Right atrium auricular region (tissue), 2 donors: ENCODE data around the gene CADM2. TPM values are rescaled to one million over a fixed set of nuclear protein-coding genes. Genes with fewer than 3 reads are reported as not detected.

Experiments used
- DNase-seq: peaks from one replicate; pipeline ENCODE4 v3.0.0-alpha.2; 2019; ENCODE audit warnings: low spot score
- H3K27ac ChIP-seq, 2 donors: fragments of 200-600 bp; sonication (generic); 1 replicate in 1 of 2; 2 replicates in 1 of 2; pipeline ENCODE4 v1.5.1; 2016 to 2019
- H3K27me3 ChIP-seq, 2 donors: fragments of 200-600 bp; sonication (generic); one replicate each; pipeline versions ENCODE4 v1.5.1 to v1.6.0; 2017 to 2019
- H3K36me3 ChIP-seq: fragments of 200-600 bp; sonication (generic); one replicate; pipeline ENCODE4 v1.5.1; 2016
- H3K4me1 ChIP-seq, 2 donors: fragments of 200-600 bp; sonication (generic); one replicate each; pipeline versions ENCODE4 v1.5.1 to v1.6.0; 2017 to 2019
- H3K4me3 ChIP-seq, 2 donors: fragments of 200-600 bp; sonication (generic); 1 replicate in 1 of 2; 2 replicates in 1 of 2; pipeline ENCODE4 v1.5.1; 2017 to 2019; ENCODE audit warnings: mild to moderate bottlenecking in 1 of 2, moderate library complexity in 1 of 2
- H3K9me3 ChIP-seq, 2 donors: fragments of 200-600 bp; sonication (generic); one replicate each; pipeline ENCODE4 v1.5.1; 2019
- CTCF ChIP-seq, 2 donors: fragments of 200-600 bp; sonication (generic); IDR thresholded peaks; one replicate each; pipeline ENCODE4 v1.5.1; 2019; ENCODE audit warnings: antibody characterized with exemption in 2 of 2
- total RNA-seq, 2 donors: library from RNA; depleted of rRNA; stranded (reverse); fragments of >200 nt; gene quantifications; one replicate each; pipeline ENCODE4 v1.1.0, GENCODE V29; 2016

Gene CADM2
- total RNA-seq, 2 donors from 2014 or later, result 6.5 to 9.5 TPM

GRCh38 chr3:85881833-85882393, 923.1 kb downstream of the CADM2 start:
- no peak for TF ChIP-seq CTCF (IDR thresholded peaks at IDR 0.05)
- Histone ChIP-seq H3K9me3 (no peaks in the 10 kb centered on the region), H3K27me3 (no peaks in the 10 kb centered on the region), H3K27ac (no peak overlapping the region), H3K4me3 (no peak overlapping the region), H3K4me1 (no peaks in the 10 kb centered on the region), H3K36me3 (no peaks in the 10 kb centered on the region)
- DNase-seq, result no peak

- DNase-seq, result no peak
- Histone ChIP-seq H3K27me3 (no peaks in the 10 kb centered on the region), H3K4me1 (no peaks in the 10 kb centered on the region), H3K36me3 (no peaks in the 10 kb centered on the region), H3K27ac (no peak overlapping the region), H3K9me3 (no peaks in the 10 kb centered on the region), H3K4me3 (no peak overlapping the region)
- TF ChIP-seq CTCF (IDR thresholded peaks at IDR 0.05), result no peak
Observed at GRCh38 chr3:85890043-85890555, 931.3 kb downstream of the CADM2 start.

GRCh38 chr3:85903434-85903833, 944.6 kb downstream of the CADM2 start:
- DNase-seq, result no peak
- H3K27ac ChIP-seq, result no peak overlapping the region
- H3K9me3 ChIP-seq, result no peaks in the 10 kb centered on the region
- no peaks in the 10 kb centered on the region for H3K4me1 ChIP-seq
- H3K27me3 ChIP-seq, result no peaks in the 10 kb centered on the region
- no peaks in the 10 kb centered on the region for H3K36me3 ChIP-seq
- H3K4me3 ChIP-seq, result no peak overlapping the region
- TF ChIP-seq CTCF (IDR thresholded peaks at IDR 0.05), result no peak

GRCh38 chr3:85912980-85913379, 954.2 kb downstream of the CADM2 start:
- H3K27me3 ChIP-seq, result no peaks in the 10 kb centered on the region
- no peaks in the 10 kb centered on the region for H3K4me1 ChIP-seq
- H3K4me3 ChIP-seq, result no peak overlapping the region
- DNase-seq, result no peak
- H3K36me3 ChIP-seq, result no peaks in the 10 kb centered on the region
- no peak for TF ChIP-seq CTCF (IDR thresholded peaks at IDR 0.05)
- H3K27ac ChIP-seq, result no peak overlapping the region
- H3K9me3 ChIP-seq, result no peaks in the 10 kb centered on the region

- DNase-seq, result no peak
- Histone ChIP-seq H3K36me3 (no peaks in the 10 kb centered on the region), H3K27me3 (no peaks in the 10 kb centered on the region), H3K4me1 (no peaks in the 10 kb centered on the region), H3K27ac (no peak overlapping the region), H3K9me3 (no peaks in the 10 kb centered on the region), H3K4me3 (no peak overlapping the region)
- TF ChIP-seq CTCF (IDR thresholded peaks at IDR 0.05), result no peak
Observed at GRCh38 chr3:85922374-85922773, 963.6 kb downstream of the CADM2 start.

GRCh38 chr3:85930718-85931117, 971.9 kb downstream of the CADM2 start:
- Histone ChIP-seq H3K36me3 (no peaks in the 10 kb centered on the region), H3K4me3 (no peak overlapping the region), H3K9me3 (no peaks in the 10 kb centered on the region), H3K4me1 (no peaks in the 10 kb centered on the region), H3K27me3 (no peaks in the 10 kb centered on the region), H3K27ac (no peak overlapping the region)
- TF ChIP-seq CTCF (IDR thresholded peaks at IDR 0.05), result no peak
- DNase-seq, result no peak
